HEK293 (cell line): ENCODE measurements around the gene BMS1.

Source experiments
- CTCF ChIA-PET: fragments of 350-600 bp; formaldehyde crosslinking; extraction: SDS; loops from one replicate; lab custom pipeline; 2021; ENCODE audit warnings: antibody characterized with exemption; lab: Yijun Ruan, JAX
- POLR2A ChIA-PET: fragments of 300-600 bp; formaldehyde crosslinking; extraction: SDS; loops from one replicate; lab custom pipeline; 2020; ENCODE audit warnings: antibody characterized with exemption, inconsistent platforms; lab: Yijun Ruan, JAX
- H3K27ac ChIP-seq: fragments of 200-500 bp; sonication (Bioruptor generic); 2 replicates; pipeline ENCODE4 v1.5.1; 2014; ENCODE audit warnings: low read depth, low read length, control low read depth, inconsistent platforms; ENCODE audit errors: extremely low read depth
- H3K36me3 ChIP-seq, 2 experiments: fragments of 200-500 bp in 1 of 2; sonication (Bioruptor generic) in 1 of 2; 1 replicate in 1 of 2; 2 replicates in 1 of 2; pipeline ENCODE4 v1.5.1; 2014 to 2017; ENCODE audit warnings: inconsistent platforms in 2 of 2, low read length in 2 of 2; ENCODE audit not compliant: control insufficient read depth in 2 of 2, insufficient read depth in 1 of 2
- H3K4me1 ChIP-seq: fragments of 200-500 bp; sonication (Bioruptor generic); 2 replicates; pipeline ENCODE4 v1.5.1; 2014; ENCODE audit warnings: mild to moderate bottlenecking, low read length, inconsistent platforms; ENCODE audit not compliant: control insufficient read depth, insufficient read depth
- H3K4me3 ChIP-seq: 2 replicates; pipeline ENCODE4 v1.5.1; 2011; ENCODE audit warnings: low read depth, mild to moderate bottlenecking, control low read depth, low read length, moderate library complexity
- H3K9me3 ChIP-seq: fragments of 200-500 bp; sonication (Bioruptor generic); 2 replicates; pipeline ENCODE4 v1.5.1; 2014; ENCODE audit warnings: low read depth, low read length, inconsistent platforms; ENCODE audit not compliant: control insufficient read depth, insufficient read depth
- BCL11A ChIP-seq: fragments of 450-650 bp; formaldehyde crosslinking; IDR thresholded peaks from 2 replicates; pipeline ENCODE4 v1.5.1; 2016; ENCODE audit warnings: low read depth, missing biosample characterization, missing genetic modification characterization
- KLF9 ChIP-seq: fragments of 450-650 bp; formaldehyde crosslinking; IDR thresholded peaks from 2 replicates; pipeline ENCODE4 v1.5.1; 2016; ENCODE audit warnings: missing biosample characterization, missing genetic modification characterization, low read depth
- SCRT2 ChIP-seq: fragments of 450-650 bp; formaldehyde crosslinking; IDR thresholded peaks from 2 replicates; pipeline ENCODE4 v1.5.1; 2016; ENCODE audit warnings: missing biosample characterization, missing genetic modification characterization
- WT1 ChIP-seq: fragments of 450-650 bp; formaldehyde crosslinking; IDR thresholded peaks from 2 replicates; pipeline ENCODE4 v1.5.1; 2016; ENCODE audit warnings: missing biosample characterization, missing genetic modification characterization
- ZFHX2 ChIP-seq: fragments of 450-650 bp; formaldehyde crosslinking; conservative IDR thresholded peaks from 2 replicates; pipeline ENCODE4 v1.5.1; 2016; ENCODE audit warnings: missing biosample characterization, missing genetic modification characterization
- ZNF112 ChIP-seq: fragments of 450-650 bp; formaldehyde crosslinking; IDR thresholded peaks from 2 replicates; pipeline ENCODE4 v1.5.0; 2017; ENCODE audit warnings: missing biosample characterization, missing genetic modification characterization
- ZNF169 ChIP-seq: fragments of 450-650 bp; formaldehyde crosslinking; IDR thresholded peaks from 2 replicates; pipeline ENCODE4 v1.5.1; 2016; ENCODE audit warnings: missing biosample characterization, missing genetic modification characterization
- ZNF174 ChIP-seq: fragments of 450-650 bp; formaldehyde crosslinking; IDR thresholded peaks from 2 replicates; pipeline ENCODE4 v1.5.0; 2017; ENCODE audit warnings: missing biosample characterization, mild to moderate bottlenecking, missing genetic modification characterization
- ZNF223 ChIP-seq: fragments of 450-650 bp; formaldehyde crosslinking; IDR thresholded peaks from 2 replicates; pipeline ENCODE4 v1.5.1; 2016; ENCODE audit warnings: missing biosample characterization, missing genetic modification characterization
- ZNF274 ChIP-seq, 2 experiments: fragments of 200-500 bp in 1 of 2; fragments of 450-650 bp in 1 of 2; sonication (Bioruptor generic) in 1 of 2; formaldehyde crosslinking in 1 of 2; IDR thresholded peaks; 2 replicates each; pipeline versions ENCODE4 v1.5.1 to v1.6.1; 2014 to 2016; ENCODE audit warnings: borderline replicate concordance in 1 of 2, inconsistent platforms in 1 of 2, low read length in 1 of 2, missing biosample characterization in 1 of 2, missing genetic modification characterization in 1 of 2
- ZNF292 ChIP-seq: fragments of 450-650 bp; formaldehyde crosslinking; IDR thresholded peaks from 2 replicates; pipeline ENCODE4 v1.5.1; 2016; ENCODE audit warnings: low read depth, missing biosample characterization, missing genetic modification characterization, borderline replicate concordance
- ZNF324 ChIP-seq: fragments of 450-650 bp; formaldehyde crosslinking; IDR thresholded peaks from 2 replicates; pipeline ENCODE4 v1.5.1; 2016; ENCODE audit warnings: missing biosample characterization, missing genetic modification characterization
- ZNF335 ChIP-seq: fragments of 450-650 bp; formaldehyde crosslinking; conservative IDR thresholded peaks from 2 replicates; pipeline ENCODE4 v1.5.1; 2016; ENCODE audit warnings: missing biosample characterization, missing genetic modification characterization
- ZNF548 ChIP-seq: fragments of 450-650 bp; formaldehyde crosslinking; IDR thresholded peaks from 2 replicates; pipeline ENCODE4 v1.5.1; 2016; ENCODE audit warnings: missing biosample characterization, missing genetic modification characterization
- ZNF555 ChIP-seq: fragments of 450-650 bp; formaldehyde crosslinking; conservative IDR thresholded peaks from 2 replicates; pipeline ENCODE4 v1.5.1; 2017; ENCODE audit warnings: missing biosample characterization, mild to moderate bottlenecking, missing genetic modification characterization, inconsistent platforms
- ZNF560 ChIP-seq: fragments of 450-650 bp; formaldehyde crosslinking; IDR thresholded peaks from 2 replicates; pipeline ENCODE4 v1.5.1; 2017; ENCODE audit warnings: missing biosample characterization, missing genetic modification characterization, borderline replicate concordance
- ZNF610 ChIP-seq: fragments of 450-650 bp; formaldehyde crosslinking; IDR thresholded peaks from 2 replicates; pipeline ENCODE4 v1.5.1; 2016; ENCODE audit warnings: missing biosample characterization, missing genetic modification characterization, borderline replicate concordance
- ZNF621 ChIP-seq: fragments of 450-650 bp; formaldehyde crosslinking; IDR thresholded peaks from 2 replicates; pipeline ENCODE4 v1.5.1; 2017; ENCODE audit warnings: missing biosample characterization, missing genetic modification characterization
- ZNF747 ChIP-seq: fragments of 450-650 bp; formaldehyde crosslinking; IDR thresholded peaks from 2 replicates; pipeline ENCODE4 v1.5.1; 2016; ENCODE audit warnings: missing biosample characterization, missing genetic modification characterization
- ZSCAN16 ChIP-seq: fragments of 450-650 bp; formaldehyde crosslinking; IDR thresholded peaks from 2 replicates; pipeline ENCODE4 v1.5.1; 2016; ENCODE audit warnings: missing biosample characterization, missing genetic modification characterization
- ZSCAN23 ChIP-seq: fragments of 450-650 bp; formaldehyde crosslinking; IDR thresholded peaks from 2 replicates; pipeline ENCODE4 v1.5.1; 2016; ENCODE audit warnings: missing biosample characterization, missing genetic modification characterization
- TF ChIP-seq, protein P1 (sequence below): fragments of 450-650 bp; formaldehyde crosslinking; IDR thresholded peaks from 2 replicates; pipeline ENCODE4 v1.5.1; 2016; ENCODE audit warnings: missing biosample characterization, missing genetic modification characterization, borderline replicate concordance
- TF ChIP-seq, protein P2 (sequence below): fragments of 450-650 bp; formaldehyde crosslinking; IDR thresholded peaks from 2 replicates; pipeline ENCODE4 v1.5.1; 2016; ENCODE audit warnings: missing biosample characterization, missing genetic modification characterization
- TF ChIP-seq, protein P3 (sequence below): fragments of 450-650 bp; formaldehyde crosslinking; IDR thresholded peaks from 2 replicates; pipeline ENCODE4 v1.5.1; 2017; ENCODE audit warnings: missing biosample characterization, missing genetic modification characterization
- TF ChIP-seq, protein P4 (sequence below): fragments of 450-650 bp; formaldehyde crosslinking; IDR thresholded peaks from 2 replicates; pipeline ENCODE4 v1.5.1; 2017; ENCODE audit warnings: missing biosample characterization, missing genetic modification characterization

BMS1 gene

DNA sequence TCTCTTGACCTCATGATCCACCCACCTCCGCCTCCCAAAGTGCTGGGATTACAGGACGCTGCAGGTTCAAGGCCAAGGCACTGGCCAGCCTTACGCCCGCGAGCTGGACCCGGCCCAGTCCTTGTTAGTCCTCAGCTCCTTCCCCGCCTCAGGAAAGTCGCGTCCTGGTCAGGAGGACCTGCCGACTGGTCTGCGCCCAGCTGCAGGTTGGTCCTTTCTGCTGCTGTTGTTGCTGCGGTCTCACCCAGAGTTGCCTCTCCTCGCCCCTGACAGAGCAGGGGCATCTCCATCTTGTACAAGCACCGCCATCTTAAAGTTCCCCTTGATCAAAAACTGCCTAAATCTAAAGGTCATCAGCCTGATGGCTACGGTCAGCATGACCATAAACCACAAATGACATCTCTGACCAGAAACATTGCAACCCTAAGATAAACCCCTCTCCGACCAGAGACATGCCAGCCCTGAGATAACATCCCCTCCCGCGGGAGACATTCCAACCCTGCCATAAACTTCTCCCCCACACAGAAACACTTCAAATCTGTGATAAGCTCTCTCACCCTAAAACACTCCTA, 13.9 kb upstream of the BMS1 start:
- no peak overlapping the region for H3K27ac ChIP-seq
- ChIA-PET CTCF (no interaction called here), POLR2A (no interaction called here)
- H3K36me3 ChIP-seq = no peaks in the 10 kb centered on the region
- H3K4me3 ChIP-seq = no peak overlapping the region
- TF ChIP-seq ZNF169 (no peak), ZNF335 (tag by site-specific recombination) (no peak), KLF9 (tag by site-specific recombination) (no peak), ZNF324 (tag by site-specific recombination) (no peak), ZNF112 (tag by site-specific recombination) (no peak), ZNF610 (tag by site-specific recombination) (no peak), ZNF292 (tag by site-specific recombination) (no peak), ZNF174 (no peak), ZNF560 (tag by site-specific recombination) (no peak)
- TF ChIP-seq, protein P1, sequence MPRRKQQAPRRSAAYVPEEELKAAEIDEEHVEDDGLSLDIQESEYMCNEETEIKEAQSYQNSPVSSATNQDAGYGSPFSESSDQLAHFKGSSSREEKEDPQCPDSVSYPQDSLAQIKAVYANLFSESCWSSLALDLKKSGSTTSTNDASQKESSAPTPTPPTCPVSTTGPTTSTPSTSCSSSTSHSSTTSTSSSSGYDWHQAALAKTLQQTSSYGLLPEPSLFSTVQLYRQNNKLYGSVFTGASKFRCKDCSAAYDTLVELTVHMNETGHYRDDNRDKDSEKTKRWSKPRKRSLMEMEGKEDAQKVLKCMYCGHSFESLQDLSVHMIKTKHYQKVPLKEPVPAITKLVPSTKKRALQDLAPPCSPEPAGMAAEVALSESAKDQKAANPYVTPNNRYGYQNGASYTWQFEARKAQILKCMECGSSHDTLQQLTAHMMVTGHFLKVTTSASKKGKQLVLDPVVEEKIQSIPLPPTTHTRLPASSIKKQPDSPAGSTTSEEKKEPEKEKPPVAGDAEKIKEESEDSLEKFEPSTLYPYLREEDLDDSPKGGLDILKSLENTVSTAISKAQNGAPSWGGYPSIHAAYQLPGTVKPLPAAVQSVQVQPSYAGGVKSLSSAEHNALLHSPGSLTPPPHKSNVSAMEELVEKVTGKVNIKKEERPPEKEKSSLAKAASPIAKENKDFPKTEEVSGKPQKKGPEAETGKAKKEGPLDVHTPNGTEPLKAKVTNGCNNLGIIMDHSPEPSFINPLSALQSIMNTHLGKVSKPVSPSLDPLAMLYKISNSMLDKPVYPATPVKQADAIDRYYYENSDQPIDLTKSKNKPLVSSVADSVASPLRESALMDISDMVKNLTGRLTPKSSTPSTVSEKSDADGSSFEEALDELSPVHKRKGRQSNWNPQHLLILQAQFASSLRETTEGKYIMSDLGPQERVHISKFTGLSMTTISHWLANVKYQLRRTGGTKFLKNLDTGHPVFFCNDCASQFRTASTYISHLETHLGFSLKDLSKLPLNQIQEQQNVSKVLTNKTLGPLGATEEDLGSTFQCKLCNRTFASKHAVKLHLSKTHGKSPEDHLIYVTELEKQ (tag by site-specific recombination) = no peak
- TF ChIP-seq, protein P2, sequence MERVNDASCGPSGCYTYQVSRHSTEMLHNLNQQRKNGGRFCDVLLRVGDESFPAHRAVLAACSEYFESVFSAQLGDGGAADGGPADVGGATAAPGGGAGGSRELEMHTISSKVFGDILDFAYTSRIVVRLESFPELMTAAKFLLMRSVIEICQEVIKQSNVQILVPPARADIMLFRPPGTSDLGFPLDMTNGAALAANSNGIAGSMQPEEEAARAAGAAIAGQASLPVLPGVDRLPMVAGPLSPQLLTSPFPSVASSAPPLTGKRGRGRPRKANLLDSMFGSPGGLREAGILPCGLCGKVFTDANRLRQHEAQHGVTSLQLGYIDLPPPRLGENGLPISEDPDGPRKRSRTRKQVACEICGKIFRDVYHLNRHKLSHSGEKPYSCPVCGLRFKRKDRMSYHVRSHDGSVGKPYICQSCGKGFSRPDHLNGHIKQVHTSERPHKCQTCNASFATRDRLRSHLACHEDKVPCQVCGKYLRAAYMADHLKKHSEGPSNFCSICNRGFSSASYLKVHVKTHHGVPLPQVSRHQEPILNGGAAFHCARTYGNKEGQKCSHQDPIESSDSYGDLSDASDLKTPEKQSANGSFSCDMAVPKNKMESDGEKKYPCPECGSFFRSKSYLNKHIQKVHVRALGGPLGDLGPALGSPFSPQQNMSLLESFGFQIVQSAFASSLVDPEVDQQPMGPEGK (tag by site-specific recombination) = no peak
- TF ChIP-seq, protein P3, sequence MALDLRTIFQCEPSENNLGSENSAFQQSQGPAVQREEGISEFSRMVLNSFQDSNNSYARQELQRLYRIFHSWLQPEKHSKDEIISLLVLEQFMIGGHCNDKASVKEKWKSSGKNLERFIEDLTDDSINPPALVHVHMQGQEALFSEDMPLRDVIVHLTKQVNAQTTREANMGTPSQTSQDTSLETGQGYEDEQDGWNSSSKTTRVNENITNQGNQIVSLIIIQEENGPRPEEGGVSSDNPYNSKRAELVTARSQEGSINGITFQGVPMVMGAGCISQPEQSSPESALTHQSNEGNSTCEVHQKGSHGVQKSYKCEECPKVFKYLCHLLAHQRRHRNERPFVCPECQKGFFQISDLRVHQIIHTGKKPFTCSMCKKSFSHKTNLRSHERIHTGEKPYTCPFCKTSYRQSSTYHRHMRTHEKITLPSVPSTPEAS (tag by site-specific recombination) = no peak
- H3K9me3 ChIP-seq = no peaks in the 10 kb centered on the region
- H3K4me1 ChIP-seq = no peaks in the 10 kb centered on the region

DNA sequence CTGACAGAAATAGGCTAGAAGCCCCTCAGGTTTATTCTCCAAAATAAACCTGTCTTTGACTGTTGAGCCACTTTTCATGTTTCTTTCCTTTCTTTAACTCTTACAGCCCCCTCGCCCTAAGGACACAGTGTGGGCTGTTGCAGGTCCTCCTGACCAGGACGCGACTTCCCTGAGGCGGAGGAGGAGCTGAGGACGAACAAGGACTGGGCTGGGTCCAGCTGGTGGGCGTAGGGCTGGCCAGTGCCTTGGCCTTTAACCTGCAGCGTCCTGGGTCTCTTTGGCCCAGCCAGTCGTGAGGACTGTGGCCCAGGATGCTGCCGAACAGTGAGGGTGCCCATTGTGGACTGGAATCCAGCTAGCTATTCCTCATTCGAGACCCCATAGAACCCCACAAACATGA, 13.4 kb upstream of the BMS1 start:
- no peak overlapping the region for H3K4me3 ChIP-seq
- H3K9me3 ChIP-seq = no peaks in the 10 kb centered on the region
- TF ChIP-seq ZSCAN23 = no peak
- no peak for TF ChIP-seq ZNF548 (tag by site-specific recombination)
- no peak for TF ChIP-seq WT1 (tag by site-specific recombination)
- no peak for TF ChIP-seq ZNF747 (tag by site-specific recombination)
- no peak for TF ChIP-seq ZFHX2 (tag by site-specific recombination)
- TF ChIP-seq BCL11A = no peak
- no peak for TF ChIP-seq ZNF555 (tag by site-specific recombination)
- no peak for TF ChIP-seq ZNF274 (IDR thresholded peaks at IDR 0.05; ENCODE audit: low read length)
- no peak for TF ChIP-seq ZNF274 (tag by site-specific recombination; IDR thresholded peaks at IDR 0.05; ENCODE audit: borderline replicate concordance)
- TF ChIP-seq, protein P4, sequence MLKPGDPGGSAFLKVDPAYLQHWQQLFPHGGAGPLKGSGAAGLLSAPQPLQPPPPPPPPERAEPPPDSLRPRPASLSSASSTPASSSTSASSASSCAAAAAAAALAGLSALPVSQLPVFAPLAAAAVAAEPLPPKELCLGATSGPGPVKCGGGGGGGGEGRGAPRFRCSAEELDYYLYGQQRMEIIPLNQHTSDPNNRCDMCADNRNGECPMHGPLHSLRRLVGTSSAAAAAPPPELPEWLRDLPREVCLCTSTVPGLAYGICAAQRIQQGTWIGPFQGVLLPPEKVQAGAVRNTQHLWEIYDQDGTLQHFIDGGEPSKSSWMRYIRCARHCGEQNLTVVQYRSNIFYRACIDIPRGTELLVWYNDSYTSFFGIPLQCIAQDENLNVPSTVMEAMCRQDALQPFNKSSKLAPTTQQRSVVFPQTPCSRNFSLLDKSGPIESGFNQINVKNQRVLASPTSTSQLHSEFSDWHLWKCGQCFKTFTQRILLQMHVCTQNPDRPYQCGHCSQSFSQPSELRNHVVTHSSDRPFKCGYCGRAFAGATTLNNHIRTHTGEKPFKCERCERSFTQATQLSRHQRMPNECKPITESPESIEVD (tag by site-specific recombination) = no peak
- no peak for TF ChIP-seq SCRT2 (tag by site-specific recombination)
- no peak for TF ChIP-seq ZNF223 (tag by site-specific recombination)
- TF ChIP-seq ZSCAN16 (tag by site-specific recombination) = no peak
- TF ChIP-seq ZNF621 (tag by site-specific recombination) = no peak
- TF ChIP-seq ZNF169 = no peak
- TF ChIP-seq, all 188 proteins: peak for 0
- CTCF ChIA-PET = no interaction called here
- Histone ChIP-seq H3K27ac (no peak overlapping the region), H3K36me3 (no peaks in the 10 kb centered on the region), H3K4me1 (no peaks in the 10 kb centered on the region)
- POLR2A ChIA-PET = no interaction called here
